ENCODE data around the gene THSD4. TPM values are rescaled to one million over a fixed set of nuclear protein-coding genes. Genes with fewer than 3 reads are reported as not detected.

The THSD4 gene
- total RNA-seq, 1 donor from 2014 or later = 2.5 TPM

DNA sequence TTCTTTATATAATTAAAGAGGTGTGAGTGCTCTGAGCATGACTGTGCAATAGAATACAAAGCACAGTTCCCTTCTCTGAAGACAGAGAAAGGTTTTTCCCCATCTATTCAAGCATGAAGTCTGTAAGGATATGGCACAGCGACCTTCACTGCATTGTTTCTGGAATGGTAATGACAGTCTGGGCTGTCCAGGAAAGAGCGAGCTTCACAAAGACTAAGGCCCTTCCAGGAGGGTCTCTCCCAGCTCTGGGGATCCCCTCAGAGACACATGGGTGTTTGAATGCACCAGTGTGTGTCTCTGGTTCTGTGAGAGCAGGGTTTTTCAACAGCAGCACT, 515.2 kb downstream of the THSD4 start:
- H3K36me3 Mint-ChIP-seq (ENCODE audit: low read depth, unreplicated experiment) = no peaks in the 10 kb centered on the region
- Histone ChIP-seq H3K9me3 (ENCODE audit: insufficient read depth, low read depth, low read length) (no peaks in the 10 kb centered on the region), H3K4me2 (ENCODE audit: low read length) (no peak overlapping the region), H3K4me3 (ENCODE audit: insufficient read depth, low read depth, low read length) (no peak overlapping the region), H3K27ac (ENCODE audit: low read depth, low read length) (no peak overlapping the region), H3K27me3 (ENCODE audit: insufficient read depth, low read length) (no peaks in the 10 kb centered on the region), H3K36me3 (ENCODE audit: insufficient read depth, low read length) (no peaks in the 10 kb centered on the region), H3K9ac (ENCODE audit: low read length) (no peak overlapping the region), H3K79me2 (ENCODE audit: insufficient read depth, low read length) (no peaks in the 10 kb centered on the region), H3K4me1 (ENCODE audit: insufficient read depth, low read length) (no peaks in the 10 kb centered on the region), H4K20me1 (ENCODE audit: insufficient read depth, low read length) (no peaks in the 10 kb centered on the region), H2AFZ (ENCODE audit: low read depth, low read length) (no peak overlapping the region)
- no peaks in the 10 kb centered on the region for H3K27me3 Mint-ChIP-seq (ENCODE audit: low read depth, unreplicated experiment)
- H3K4me1 Mint-ChIP-seq (ENCODE audit: low read depth, unreplicated experiment) = no peaks in the 10 kb centered on the region
- no peak overlapping the region for H3K27ac Mint-ChIP-seq (ENCODE audit: unreplicated experiment)
- TF ChIP-seq EZH2 (IDR thresholded peaks at IDR 0.05; ENCODE audit: insufficient read depth, low read length) = no peak
- TF ChIP-seq, protein P1, sequence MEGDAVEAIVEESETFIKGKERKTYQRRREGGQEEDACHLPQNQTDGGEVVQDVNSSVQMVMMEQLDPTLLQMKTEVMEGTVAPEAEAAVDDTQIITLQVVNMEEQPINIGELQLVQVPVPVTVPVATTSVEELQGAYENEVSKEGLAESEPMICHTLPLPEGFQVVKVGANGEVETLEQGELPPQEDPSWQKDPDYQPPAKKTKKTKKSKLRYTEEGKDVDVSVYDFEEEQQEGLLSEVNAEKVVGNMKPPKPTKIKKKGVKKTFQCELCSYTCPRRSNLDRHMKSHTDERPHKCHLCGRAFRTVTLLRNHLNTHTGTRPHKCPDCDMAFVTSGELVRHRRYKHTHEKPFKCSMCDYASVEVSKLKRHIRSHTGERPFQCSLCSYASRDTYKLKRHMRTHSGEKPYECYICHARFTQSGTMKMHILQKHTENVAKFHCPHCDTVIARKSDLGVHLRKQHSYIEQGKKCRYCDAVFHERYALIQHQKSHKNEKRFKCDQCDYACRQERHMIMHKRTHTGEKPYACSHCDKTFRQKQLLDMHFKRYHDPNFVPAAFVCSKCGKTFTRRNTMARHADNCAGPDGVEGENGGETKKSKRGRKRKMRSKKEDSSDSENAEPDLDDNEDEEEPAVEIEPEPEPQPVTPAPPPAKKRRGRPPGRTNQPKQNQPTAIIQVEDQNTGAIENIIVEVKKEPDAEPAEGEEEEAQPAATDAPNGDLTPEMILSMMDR (IDR thresholded peaks at IDR 0.05; ENCODE audit: insufficient read depth, low read depth, low read length) = no peak
- H3K4me3 Mint-ChIP-seq (ENCODE audit: unreplicated experiment) = no peak overlapping the region
- no peaks in the 10 kb centered on the region for H3K9me3 Mint-ChIP-seq (ENCODE audit: unreplicated experiment)
- FAIRE-seq (no peak), DNase-seq (ENCODE audit: low read depth) (no peak)

DNA sequence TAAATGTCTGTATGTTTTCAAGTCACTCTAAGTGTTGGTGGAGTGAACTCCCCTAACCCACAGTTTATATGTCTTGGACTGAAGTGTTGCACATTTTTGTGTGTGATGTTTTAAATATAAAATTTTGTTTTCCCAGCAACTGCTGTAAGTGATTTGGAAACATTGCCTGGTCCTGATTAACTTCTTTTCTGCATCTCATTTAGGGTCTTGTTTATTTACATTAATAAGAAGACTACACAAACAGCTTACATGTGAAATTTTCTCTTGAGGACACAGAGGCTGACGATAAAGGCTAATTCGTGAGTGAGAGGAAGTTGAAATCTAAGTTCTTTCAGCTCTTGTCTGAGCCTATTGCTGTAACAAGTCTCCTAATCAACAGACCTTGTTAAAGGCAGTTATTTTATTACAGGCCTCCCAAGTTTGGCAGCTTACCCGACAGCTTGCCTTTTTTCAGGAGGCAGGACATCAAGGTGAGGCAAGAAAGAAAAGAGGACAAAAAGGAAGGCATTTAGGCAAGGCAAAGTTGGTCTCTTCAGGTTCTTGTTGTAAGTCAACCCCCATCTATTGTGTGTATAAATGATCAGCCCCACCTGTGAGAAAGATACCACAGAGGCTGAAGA, 517.4 kb downstream of the THSD4 start:
- no peak for TF ChIP-seq EZH2 (IDR thresholded peaks at IDR 0.05; ENCODE audit: insufficient read depth, low read length)
- TF ChIP-seq, protein P1 (IDR thresholded peaks at IDR 0.05; ENCODE audit: insufficient read depth, low read depth, low read length) = no peak
- FAIRE-seq = no peak
- Histone ChIP-seq H3K4me3 (ENCODE audit: insufficient read depth, low read depth, low read length) (no peak overlapping the region), H3K4me1 (ENCODE audit: insufficient read depth, low read length) (no peaks in the 10 kb centered on the region), H3K9ac (ENCODE audit: low read length) (no peak overlapping the region), H4K20me1 (ENCODE audit: insufficient read depth, low read length) (no peaks in the 10 kb centered on the region), H2AFZ (ENCODE audit: low read depth, low read length) (no peak overlapping the region), H3K27ac (ENCODE audit: low read depth, low read length) (no peak overlapping the region), H3K79me2 (ENCODE audit: insufficient read depth, low read length) (no peaks in the 10 kb centered on the region), H3K4me2 (ENCODE audit: low read length) (no peak overlapping the region), H3K36me3 (ENCODE audit: insufficient read depth, low read length) (no peaks in the 10 kb centered on the region), H3K27me3 (ENCODE audit: insufficient read depth, low read length) (no peaks in the 10 kb centered on the region), H3K9me3 (ENCODE audit: insufficient read depth, low read depth, low read length) (no peaks in the 10 kb centered on the region)
- H3K27ac Mint-ChIP-seq (ENCODE audit: unreplicated experiment) = no peak overlapping the region
- no peaks in the 10 kb centered on the region for H3K36me3 Mint-ChIP-seq (ENCODE audit: low read depth, unreplicated experiment)
- no peaks in the 10 kb centered on the region for H3K9me3 Mint-ChIP-seq (ENCODE audit: unreplicated experiment)
- H3K27me3 Mint-ChIP-seq (ENCODE audit: low read depth, unreplicated experiment) = no peaks in the 10 kb centered on the region
- H3K4me3 Mint-ChIP-seq (ENCODE audit: unreplicated experiment) = no peak overlapping the region
- no peak for DNase-seq (ENCODE audit: low read depth)
- H3K4me1 Mint-ChIP-seq (ENCODE audit: low read depth, unreplicated experiment) = no peaks in the 10 kb centered on the region

DNA sequence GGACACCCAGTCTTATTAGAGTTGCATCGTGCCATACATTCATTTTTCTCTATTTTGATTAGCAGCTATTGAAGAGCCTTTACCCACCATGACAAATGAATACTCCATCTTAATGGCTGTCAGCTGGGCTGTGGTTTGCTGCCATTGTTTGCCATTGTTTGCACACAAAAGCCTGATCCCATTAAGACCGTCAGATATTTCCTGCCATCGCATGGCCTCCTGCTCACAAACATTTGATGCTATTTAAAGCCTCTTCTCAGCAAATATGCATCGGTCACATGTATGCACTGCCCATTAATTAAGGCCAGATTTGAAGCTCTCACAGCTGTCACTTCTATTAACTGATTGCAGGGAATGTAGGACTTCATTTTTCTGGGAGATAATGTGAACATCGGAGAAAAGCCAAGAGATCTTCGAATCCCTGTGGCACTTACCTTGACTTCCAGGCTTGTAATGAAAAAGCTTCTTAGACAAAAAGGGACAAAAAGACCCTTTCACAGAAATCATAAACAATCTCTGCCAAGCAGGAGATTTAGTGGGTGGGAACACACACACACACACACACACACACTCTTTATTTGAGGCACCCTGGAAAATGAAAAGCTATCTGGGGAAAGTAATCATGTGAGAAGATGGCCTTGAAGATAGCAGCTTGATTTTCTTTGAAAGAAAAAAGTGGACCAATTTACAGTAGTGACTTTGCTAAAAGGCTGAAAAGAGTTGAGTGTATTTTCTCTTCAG, 519.7 kb downstream of the THSD4 start:
- H3K27ac Mint-ChIP-seq (ENCODE audit: unreplicated experiment) = no peak overlapping the region
- no peaks in the 10 kb centered on the region for H3K9me3 Mint-ChIP-seq (ENCODE audit: unreplicated experiment)
- Histone ChIP-seq H4K20me1 (ENCODE audit: insufficient read depth, low read length) (no peaks in the 10 kb centered on the region), H3K79me2 (ENCODE audit: insufficient read depth, low read length) (no peaks in the 10 kb centered on the region), H3K27ac (ENCODE audit: low read depth, low read length) (no peak overlapping the region), H2AFZ (ENCODE audit: low read depth, low read length) (no peak overlapping the region), H3K9ac (ENCODE audit: low read length) (no peak overlapping the region), H3K27me3 (ENCODE audit: insufficient read depth, low read length) (no peaks in the 10 kb centered on the region), H3K4me3 (ENCODE audit: insufficient read depth, low read depth, low read length) (no peak overlapping the region), H3K4me1 (ENCODE audit: insufficient read depth, low read length) (no peaks in the 10 kb centered on the region), H3K9me3 (ENCODE audit: insufficient read depth, low read depth, low read length) (no peaks in the 10 kb centered on the region), H3K36me3 (ENCODE audit: insufficient read depth, low read length) (no peaks in the 10 kb centered on the region), H3K4me2 (ENCODE audit: low read length) (peak overlapping the region; percentile 8)
- no peak for FAIRE-seq
- H3K4me1 Mint-ChIP-seq (ENCODE audit: low read depth, unreplicated experiment) = no peaks in the 10 kb centered on the region
- H3K36me3 Mint-ChIP-seq (ENCODE audit: low read depth, unreplicated experiment) = no peaks in the 10 kb centered on the region
- no peak overlapping the region for H3K4me3 Mint-ChIP-seq (ENCODE audit: unreplicated experiment)
- peak; percentile 66 for DNase-seq (ENCODE audit: low read depth)
- TF ChIP-seq, protein P1 (IDR thresholded peaks at IDR 0.05; ENCODE audit: insufficient read depth, low read depth, low read length) = no peak
- TF ChIP-seq EZH2 (IDR thresholded peaks at IDR 0.05; ENCODE audit: insufficient read depth, low read length) = no peak
- H3K27me3 Mint-ChIP-seq (ENCODE audit: low read depth, unreplicated experiment) = no peaks in the 10 kb centered on the region
